H9 (cell line): ENCODE results near the gene ZBTB26. TPM values are rescaled to one million over a fixed set of nuclear protein-coding genes. Genes with fewer than 3 reads are reported as not detected.

Experiments
- DNase-seq: peaks from one replicate; pipeline ENCODE4 v3.0.0-alpha.2; 2017
- H2AFZ ChIP-seq: one replicate; pipeline ENCODE4 v1.6.1; 2013; ENCODE audit warnings: mild to moderate bottlenecking, low read length, control low read depth, moderate library complexity
- H2AK5ac ChIP-seq: 2 replicates; pipeline ENCODE4 v1.6.1; 2013; ENCODE audit warnings: low read length, control low read depth, mixed read lengths; ENCODE audit not compliant: insufficient read length
- H2BK120ac ChIP-seq: one replicate; pipeline ENCODE4 v1.6.1; 2013; ENCODE audit warnings: low read depth, mild to moderate bottlenecking, low read length, control low read depth, inconsistent platforms; ENCODE audit not compliant: poor library complexity, severe bottlenecking
- H2BK12ac ChIP-seq: 2 replicates; pipeline ENCODE4 v1.6.1; 2013; ENCODE audit warnings: low read length, control low read depth, mixed read lengths, low read depth; ENCODE audit not compliant: insufficient read length
- H2BK15ac ChIP-seq: 2 replicates; pipeline ENCODE4 v1.6.1; 2013; ENCODE audit warnings: low read depth, low read length, control low read depth
- H2BK20ac ChIP-seq: one replicate; pipeline ENCODE4 v1.6.1; 2013; ENCODE audit warnings: low read depth, mild to moderate bottlenecking, low read length, control low read depth, inconsistent platforms; ENCODE audit not compliant: poor library complexity, severe bottlenecking
- H2BK5ac ChIP-seq: 2 replicates; pipeline ENCODE4 v1.6.1; 2013; ENCODE audit warnings: low read length, control low read depth, mixed read lengths; ENCODE audit not compliant: insufficient read length
- H3K14ac ChIP-seq: 2 replicates; pipeline ENCODE4 v1.6.1; 2013; ENCODE audit warnings: low read length, control low read depth; ENCODE audit not compliant: insufficient read depth
- H3K18ac ChIP-seq: 2 replicates; pipeline ENCODE4 v1.6.1; 2013; ENCODE audit warnings: low read depth, mild to moderate bottlenecking, mixed read lengths, low read length, control low read depth; ENCODE audit not compliant: insufficient read length
- H3K23ac ChIP-seq: 2 replicates; pipeline ENCODE4 v1.6.1; 2013; ENCODE audit warnings: low read length, control low read depth, mixed read lengths, low read depth; ENCODE audit not compliant: insufficient read length
- H3K23me2 ChIP-seq: 2 replicates; pipeline ENCODE4 v1.6.1; 2013; ENCODE audit warnings: low read depth, mild to moderate bottlenecking, mixed read lengths, low read length, control low read depth; ENCODE audit not compliant: insufficient read length, poor library complexity, severe bottlenecking
- H3K27ac ChIP-seq: 2 replicates; pipeline ENCODE4 v1.5.1; 2013; ENCODE audit warnings: low read length, control low read depth, mixed read lengths, low read depth; ENCODE audit not compliant: insufficient read length
- H3K27me3 ChIP-seq: 2 replicates; pipeline ENCODE4 v1.6.1; 2013; ENCODE audit warnings: low read length, control low read depth, inconsistent platforms; ENCODE audit not compliant: insufficient read depth
- H3K4ac ChIP-seq: 2 replicates; pipeline ENCODE4 v1.6.1; 2013; ENCODE audit warnings: low read depth, mild to moderate bottlenecking, control low read depth, inconsistent platforms, low read length, moderate library complexity
- H3K4me1 ChIP-seq: 2 replicates; pipeline ENCODE4 v1.6.1; 2013; ENCODE audit warnings: low read length, control low read depth, inconsistent platforms; ENCODE audit not compliant: insufficient read depth
- H3K4me2 ChIP-seq: 2 replicates; pipeline ENCODE4 v1.6.1; 2013; ENCODE audit warnings: low read length, control low read depth, mixed read lengths; ENCODE audit not compliant: insufficient read length, insufficient read depth
- H3K56ac ChIP-seq: 2 replicates; pipeline ENCODE4 v1.6.1; 2013; ENCODE audit warnings: low read depth, mild to moderate bottlenecking, mixed read lengths, low read length, control low read depth; ENCODE audit not compliant: insufficient read length
- H3K79me1 ChIP-seq: 2 replicates; pipeline ENCODE4 v1.6.1; 2013; ENCODE audit warnings: low read depth, mild to moderate bottlenecking, moderate library complexity, low read length, control low read depth, inconsistent platforms; ENCODE audit not compliant: insufficient read depth, poor library complexity, severe bottlenecking
- H3K79me2 ChIP-seq: 2 replicates; pipeline ENCODE4 v1.6.1; 2013; ENCODE audit warnings: low read length, control low read depth, inconsistent platforms; ENCODE audit not compliant: insufficient read depth
- H3K9ac ChIP-seq: 2 replicates; pipeline ENCODE4 v1.6.1; 2013; ENCODE audit warnings: low read length, control low read depth, mixed read lengths; ENCODE audit not compliant: insufficient read length; ENCODE audit errors: extremely low read depth
- H3K9me3 ChIP-seq: one replicate; pipeline ENCODE4 v1.6.1; 2013; ENCODE audit warnings: low read depth, low read length, inconsistent platforms; ENCODE audit not compliant: control insufficient read depth
- H3T11ph ChIP-seq: one replicate; pipeline ENCODE4 v1.6.1; 2013; ENCODE audit warnings: mild to moderate bottlenecking, low read length, control low read depth, inconsistent platforms
- H4K20me1 ChIP-seq: one replicate; pipeline ENCODE4 v1.6.1; 2013; ENCODE audit not compliant: control insufficient read depth, insufficient read length, insufficient read depth
- H4K5ac ChIP-seq: 2 replicates; pipeline ENCODE4 v1.6.1; 2013; ENCODE audit warnings: low read depth, mild to moderate bottlenecking, mixed read lengths, low read length, control low read depth; ENCODE audit not compliant: insufficient read length
- H4K8ac ChIP-seq: replicated peaks from 2 replicates; pipeline ENCODE4 v1.6.1; 2013; ENCODE audit warnings: low read length, control low read depth, mixed read lengths, low read depth; ENCODE audit not compliant: insufficient read length
- H4K91ac ChIP-seq: 2 replicates; pipeline ENCODE4 v1.6.1; 2013; ENCODE audit warnings: low read depth, mild to moderate bottlenecking, moderate library complexity, mixed read lengths, low read length, control low read depth; ENCODE audit not compliant: insufficient read length
- H3K27ac Mint-ChIP-seq, 3 experiments: 2 replicates in 2 of 3; 3 replicates in 1 of 3; pipeline ENCODE4 v1.8.0; 2020 to 2021; ENCODE audit warnings: mixed read lengths in 3 of 3, mild to moderate bottlenecking in 1 of 3, moderate library complexity in 1 of 3
- H3K27me3 Mint-ChIP-seq: 2 replicates; pipeline ENCODE4 v1.8.0; 2021; ENCODE audit warnings: low read depth, mild to moderate bottlenecking, moderate library complexity, mixed read lengths
- H3K36me3 Mint-ChIP-seq, 3 experiments: 2 replicates in 2 of 3; 3 replicates in 1 of 3; pipeline ENCODE4 v1.8.0; 2020 to 2021; ENCODE audit warnings: low read depth in 3 of 3, mixed read lengths in 3 of 3; ENCODE audit not compliant: insufficient read depth in 1 of 3
- H3K4me1 Mint-ChIP-seq, 2 experiments: 2 replicates each; pipeline ENCODE4 v1.8.0; 2020; ENCODE audit warnings: mixed read lengths in 2 of 2
- H3K4me3 Mint-ChIP-seq, 2 experiments: 2 replicates in 1 of 2; 3 replicates in 1 of 2; pipeline ENCODE4 v1.8.0; 2020 to 2021; ENCODE audit warnings: mild to moderate bottlenecking in 2 of 2, mixed read lengths in 2 of 2, moderate library complexity in 1 of 2
- H3K9me3 Mint-ChIP-seq, 2 experiments: 2 replicates in 1 of 2; 3 replicates in 1 of 2; pipeline ENCODE4 v1.8.0; 2020; ENCODE audit warnings: mild to moderate bottlenecking in 2 of 2, mixed read lengths in 2 of 2, moderate library complexity in 1 of 2
- WGBS: extraction: QIAGEN DNeasy Blood & Tissue Kit; methylation state at CpG from one replicate; pipeline ENCODE4 v1.1.7; 2013; ENCODE audit warnings: missing lambda C conversion rate, low lambda C conversion rate, mixed read lengths; ENCODE audit not compliant: insufficient read length; ENCODE audit errors: extremely low coverage; 5-methylcytosine and 5-hydroxymethylcytosine counted together
- total RNA-seq: library from RNA; stranded (reverse); gene quantifications from 2 replicates; pipeline ENCODE4 v1.2.1, GENCODE V29; 2021
- TF ChIP-seq, protein P1 (sequence below): fragments of 200-600 bp; sonication (generic); conservative IDR thresholded peaks from 3 replicates; pipeline ENCODE4 v1.8.0; 2021; ENCODE audit warnings: antibody characterized with exemption, mild to moderate bottlenecking

The ZBTB26 gene
- total RNA-seq, 1 experiment from 2014 or later = 5.8 TPM

DNA sequence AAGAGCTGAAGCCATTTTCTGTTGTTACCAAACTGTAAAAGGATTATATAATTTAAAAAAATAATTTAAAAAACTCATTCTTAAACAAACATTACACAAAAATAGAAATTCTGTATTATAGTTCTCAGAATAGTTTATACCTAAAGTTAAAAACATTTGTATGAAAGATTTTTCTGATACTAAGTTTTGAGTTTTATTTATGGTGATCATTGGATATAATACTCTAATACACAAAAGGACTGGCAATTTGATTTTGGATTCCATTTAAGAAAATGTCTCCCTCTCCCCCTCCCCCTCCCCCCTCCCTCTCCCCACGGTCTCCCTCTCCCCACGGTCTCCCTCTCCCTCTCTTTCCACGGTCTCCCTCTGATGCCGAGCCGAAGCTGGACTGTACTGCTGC lies 65.2 kb downstream of the ZBTB26 start:
- Histone ChIP-seq H3K4me1 (no peaks in the 10 kb centered on the region), H2BK120ac (no peak overlapping the region), H3K79me2 (no peaks in the 10 kb centered on the region), H3K79me1 (no peaks in the 10 kb centered on the region), H2BK20ac (no peak overlapping the region), H3K14ac (no peak overlapping the region), H3K56ac (no peak overlapping the region), H3K9ac (no peak overlapping the region), H4K5ac (no peak overlapping the region), H4K8ac (no peak overlapping the region), H4K20me1 (no peaks in the 10 kb centered on the region), H3K4ac (no peak overlapping the region), H3K23ac (no peak overlapping the region), H2BK5ac (no peak overlapping the region), H3T11ph (no peak overlapping the region), H3K18ac (no peak overlapping the region), H3K9me3 (no peaks in the 10 kb centered on the region), H3K23me2 (no peaks in the 10 kb centered on the region), H2AFZ (no peak overlapping the region), H4K91ac (no peak overlapping the region), H2BK12ac (no peak overlapping the region), H3K27me3 (no peaks in the 10 kb centered on the region), H2AK5ac (no peak overlapping the region), H2BK15ac (no peak overlapping the region), H3K27ac (no peak overlapping the region), H3K4me2 (no peak overlapping the region)
- no peak for DNase-seq
- TF ChIP-seq, protein P1, sequence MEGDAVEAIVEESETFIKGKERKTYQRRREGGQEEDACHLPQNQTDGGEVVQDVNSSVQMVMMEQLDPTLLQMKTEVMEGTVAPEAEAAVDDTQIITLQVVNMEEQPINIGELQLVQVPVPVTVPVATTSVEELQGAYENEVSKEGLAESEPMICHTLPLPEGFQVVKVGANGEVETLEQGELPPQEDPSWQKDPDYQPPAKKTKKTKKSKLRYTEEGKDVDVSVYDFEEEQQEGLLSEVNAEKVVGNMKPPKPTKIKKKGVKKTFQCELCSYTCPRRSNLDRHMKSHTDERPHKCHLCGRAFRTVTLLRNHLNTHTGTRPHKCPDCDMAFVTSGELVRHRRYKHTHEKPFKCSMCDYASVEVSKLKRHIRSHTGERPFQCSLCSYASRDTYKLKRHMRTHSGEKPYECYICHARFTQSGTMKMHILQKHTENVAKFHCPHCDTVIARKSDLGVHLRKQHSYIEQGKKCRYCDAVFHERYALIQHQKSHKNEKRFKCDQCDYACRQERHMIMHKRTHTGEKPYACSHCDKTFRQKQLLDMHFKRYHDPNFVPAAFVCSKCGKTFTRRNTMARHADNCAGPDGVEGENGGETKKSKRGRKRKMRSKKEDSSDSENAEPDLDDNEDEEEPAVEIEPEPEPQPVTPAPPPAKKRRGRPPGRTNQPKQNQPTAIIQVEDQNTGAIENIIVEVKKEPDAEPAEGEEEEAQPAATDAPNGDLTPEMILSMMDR = no peak
- peaks cover 4 to 9% of the 10 kb centered on the region in 2 experiments; a peak in 3 of 5 replicates for H3K9me3 Mint-ChIP-seq
- H3K4me3 Mint-ChIP-seq = no peak overlapping the region
- no peaks in the 10 kb centered on the region for H3K4me1 Mint-ChIP-seq
- no CpG with 5 or more reads among the region's 5 CpGs for WGBS
- peaks cover 44 to 65% (median 60%) of the 10 kb centered on the region in 3 experiments for H3K36me3 Mint-ChIP-seq
- no peaks in the 10 kb centered on the region for H3K27me3 Mint-ChIP-seq
- no peak overlapping the region for H3K27ac Mint-ChIP-seq

Other genes starting within 250 kb of the ZBTB26 start
- not detected in 2 replicates for gene OR1L4, start 207.5 kb downstream of the ZBTB26 start, total RNA-seq
- not detected in 2 replicates for gene OR1L6, start 189.2 kb downstream of the ZBTB26 start, total RNA-seq
- gene OR5C1, start 142.6 kb downstream of the ZBTB26 start, total RNA-seq = not detected in 2 replicates
- gene OR1K1, start 131.4 kb downstream of the ZBTB26 start, total RNA-seq = not detected in 2 replicates
- gene PDCL, start 102.9 kb downstream of the ZBTB26 start, total RNA-seq = 24.3 and 25.6 TPM in 2 replicates
- gene RC3H2, start 26.2 kb downstream of the ZBTB26 start, total RNA-seq = 49.0 and 49.8 TPM in 2 replicates
- gene ZBTB6, start 18.2 kb downstream of the ZBTB26 start, total RNA-seq = 10.2 and 10.6 TPM in 2 replicates
- 31.6 and 33.5 TPM in 2 replicates for gene RABGAP1, start 9.5 kb upstream of the ZBTB26 start, total RNA-seq
- 0.87 and 1.0 TPM in 2 replicates for gene GPR21, start 102.2 kb upstream of the ZBTB26 start, total RNA-seq